ENCODE measurements around the gene GNAS. TPM values are rescaled to one million over a fixed set of nuclear protein-coding genes. Genes with fewer than 3 reads are reported as not detected.

Gene GNAS
- total RNA-seq, 6 experiments from 2014 or later, result 254 to 400 (median 287) TPM

- TF ChIP-seq, protein P1, sequence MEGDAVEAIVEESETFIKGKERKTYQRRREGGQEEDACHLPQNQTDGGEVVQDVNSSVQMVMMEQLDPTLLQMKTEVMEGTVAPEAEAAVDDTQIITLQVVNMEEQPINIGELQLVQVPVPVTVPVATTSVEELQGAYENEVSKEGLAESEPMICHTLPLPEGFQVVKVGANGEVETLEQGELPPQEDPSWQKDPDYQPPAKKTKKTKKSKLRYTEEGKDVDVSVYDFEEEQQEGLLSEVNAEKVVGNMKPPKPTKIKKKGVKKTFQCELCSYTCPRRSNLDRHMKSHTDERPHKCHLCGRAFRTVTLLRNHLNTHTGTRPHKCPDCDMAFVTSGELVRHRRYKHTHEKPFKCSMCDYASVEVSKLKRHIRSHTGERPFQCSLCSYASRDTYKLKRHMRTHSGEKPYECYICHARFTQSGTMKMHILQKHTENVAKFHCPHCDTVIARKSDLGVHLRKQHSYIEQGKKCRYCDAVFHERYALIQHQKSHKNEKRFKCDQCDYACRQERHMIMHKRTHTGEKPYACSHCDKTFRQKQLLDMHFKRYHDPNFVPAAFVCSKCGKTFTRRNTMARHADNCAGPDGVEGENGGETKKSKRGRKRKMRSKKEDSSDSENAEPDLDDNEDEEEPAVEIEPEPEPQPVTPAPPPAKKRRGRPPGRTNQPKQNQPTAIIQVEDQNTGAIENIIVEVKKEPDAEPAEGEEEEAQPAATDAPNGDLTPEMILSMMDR (IDR thresholded peaks at IDR 0.05), result no peak
- TF ChIP-seq POLR2A (IDR thresholded peaks at IDR 0.05), result no peak
- no peaks in the 10 kb centered on the region for H3K27me3 ChIP-seq
- intact Hi-C loops (cut with DNase I), result no loop called here
Observed at GRCh38 chr20:58810116-58810878, 42.2 kb upstream of the GNAS start.

GRCh38 chr20:58810879-58811250 is 41.7 kb upstream of the GNAS start:
- Histone ChIP-seq H3K9me3 (no peaks in the 10 kb centered on the region), H3K36me3 (no peaks in the 10 kb centered on the region), H3K4me1 (no peaks in the 10 kb centered on the region), H3K4me3 (no peak overlapping the region), H3K27me3 (no peaks in the 10 kb centered on the region), H3K27ac (no peak overlapping the region)
- intact Hi-C loops (cut with DNase I), result no loop called here
- WGBS (ENCODE audit: insufficient coverage, low coverage, low lambda C conversion rate, missing lambda C conversion rate), result 46% methylated on average over 6 of the region's 10 CpGs
- no peak for ATAC-seq
- DNase-seq, result no peak
- TF ChIP-seq, protein P1 (IDR thresholded peaks at IDR 0.05), result no peak
- TF ChIP-seq POLR2A (IDR thresholded peaks at IDR 0.05), result no peak

More at GRCh38 chr20:58810116-58810878, 42.2 kb upstream of the GNAS start:
- DNase-seq (no peak), ATAC-seq (no peak)
- WGBS (ENCODE audit: insufficient coverage, low coverage, low lambda C conversion rate, missing lambda C conversion rate), result 62% methylated on average over 11 of the region's 19 CpGs
- Histone ChIP-seq H3K4me3 (no peak overlapping the region), H3K27ac (no peak overlapping the region), H3K4me1 (no peaks in the 10 kb centered on the region), H3K36me3 (no peaks in the 10 kb centered on the region), H3K9me3 (no peaks in the 10 kb centered on the region)

DNA sequence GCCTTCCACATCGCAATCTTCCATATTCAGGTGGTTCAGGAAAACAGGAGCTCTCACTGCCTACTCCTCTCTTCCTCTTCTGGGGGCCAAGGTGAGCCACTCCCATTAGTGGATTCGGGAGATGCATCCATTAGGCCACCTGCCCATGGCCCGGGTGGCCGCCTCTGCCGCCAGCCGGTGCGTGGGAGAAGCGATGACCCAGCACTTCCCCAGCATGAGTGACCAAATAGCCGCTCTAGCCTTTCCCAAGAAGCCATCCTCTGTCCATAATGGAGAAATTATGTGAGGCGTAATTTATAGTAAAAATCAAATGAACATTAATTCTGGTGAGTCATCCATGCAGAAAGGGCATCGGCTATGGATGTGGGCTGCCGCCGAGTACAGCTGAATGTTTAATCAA is 41.2 kb upstream of the GNAS start:
- DNase-seq (no peak), ATAC-seq (no peak)
- WGBS (ENCODE audit: insufficient coverage, low coverage, low lambda C conversion rate, missing lambda C conversion rate), result 93% methylated on average over 6 of the region's 13 CpGs
- Histone ChIP-seq H3K4me3 (no peak overlapping the region), H3K36me3 (no peaks in the 10 kb centered on the region), H3K9me3 (no peaks in the 10 kb centered on the region), H3K27ac (no peak overlapping the region), H3K27me3 (no peaks in the 10 kb centered on the region), H3K4me1 (no peaks in the 10 kb centered on the region)
- TF ChIP-seq POLR2A (IDR thresholded peaks at IDR 0.05), result no peak
- TF ChIP-seq, protein P1 (IDR thresholded peaks at IDR 0.05), result no peak
- intact Hi-C loops (cut with DNase I), result no loop called here

DNA sequence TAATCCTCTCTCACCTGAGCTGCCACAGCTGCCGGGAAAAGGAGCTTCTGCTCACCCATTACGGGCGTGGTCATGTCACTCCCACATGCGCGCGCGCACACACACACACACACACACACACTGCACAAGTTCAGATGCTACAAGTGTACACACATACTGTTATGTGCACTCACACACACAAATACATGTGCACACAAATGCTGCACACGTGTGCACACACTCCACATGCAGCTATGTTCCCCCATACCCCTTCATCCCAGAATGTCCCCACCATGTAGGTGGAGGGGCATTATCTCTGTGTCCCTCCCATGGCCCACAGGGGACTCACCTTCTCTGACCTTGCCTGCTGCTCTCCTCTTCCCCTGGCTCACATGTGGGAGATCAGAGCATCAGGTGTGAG is 39.1 kb upstream of the GNAS start:
- no peaks in the 10 kb centered on the region for H3K36me3 ChIP-seq
- no peak overlapping the region for H3K4me3 ChIP-seq
- intact Hi-C loops (cut with DNase I), result no loop called here
- no peak for ATAC-seq
- H3K9me3 ChIP-seq, result no peaks in the 10 kb centered on the region
- no peaks in the 10 kb centered on the region for H3K4me1 ChIP-seq
- H3K27me3 ChIP-seq, result no peaks in the 10 kb centered on the region
- H3K27ac ChIP-seq, result no peak overlapping the region
- 84% methylated on average over 5 of the region's 8 CpGs for WGBS (ENCODE audit: insufficient coverage, low coverage, low lambda C conversion rate, missing lambda C conversion rate)
- DNase-seq, result no peak
- TF ChIP-seq, protein P1 (IDR thresholded peaks at IDR 0.05), result no peak
- no peak for TF ChIP-seq POLR2A (IDR thresholded peaks at IDR 0.05)

Data from right lobe of liver (tissue), 6 donors.